Naive thymus-derived CD8-positive, alpha-beta T cell (primary cell): ENCODE data around the gene PAQR8. TPM values are rescaled to one million over a fixed set of nuclear protein-coding genes. Genes with fewer than 3 reads are reported as not detected.

ENCODE experiments used
- ATAC-seq, 2 donors: fragments of 150-1000 bp; cut with Tn5 transposase in 1 of 2; sonication (Bioruptor Pico), chemical (Tn5 transposase) in 1 of 2; 1 replicate in 1 of 2; 2 replicates in 1 of 2; pipeline ENCODE4 v1.10.0; 2021; ENCODE audit warnings: mild to moderate bottlenecking in 2 of 2, moderate library complexity in 2 of 2
- POLR2A ChIA-PET: fragments of 350-600 bp; sonication (Branson Sonifier 250); formaldehyde crosslinking; loops from one replicate; lab custom pipeline; 2021; ENCODE audit warnings: antibody characterized with exemption; lab: Charles Lee
- DNase-seq, 10 donors: peaks; one replicate each; pipeline versions ENCODE4 v3.0.0 to v3.0.0-alpha.2; 2020 to 2022
- H3K27ac Mint-ChIP-seq, 10 donors: one replicate each; pipeline ENCODE4 v1.8.0; 2020 to 2022; ENCODE audit warnings: mild to moderate bottlenecking in 10 of 10, mixed read lengths in 10 of 10, moderate library complexity in 4 of 10, inconsistent platforms in 1 of 10
- H3K27me3 Mint-ChIP-seq, 5 donors: one replicate each; pipeline ENCODE4 v1.8.0; 2021 to 2022; ENCODE audit warnings: mixed read lengths in 5 of 5
- H3K36me3 Mint-ChIP-seq, 3 donors: one replicate each; pipeline ENCODE4 v1.8.0; 2020 to 2022; ENCODE audit warnings: mixed read lengths in 3 of 3, mild to moderate bottlenecking in 2 of 3, inconsistent platforms in 1 of 3
- H3K4me1 Mint-ChIP-seq, 4 donors: one replicate each; pipeline ENCODE4 v1.8.0; 2021 to 2022; ENCODE audit warnings: mixed read lengths in 4 of 4
- H3K4me3 Mint-ChIP-seq, 10 donors: one replicate each; pipeline ENCODE4 v1.8.0; 2020 to 2022; ENCODE audit warnings: mild to moderate bottlenecking in 10 of 10, mixed read lengths in 10 of 10, moderate library complexity in 6 of 10, inconsistent platforms in 1 of 10
- H3K9me3 Mint-ChIP-seq, 9 donors: one replicate each; pipeline ENCODE4 v1.8.0; 2020 to 2022; ENCODE audit warnings: mixed read lengths in 9 of 9, mild to moderate bottlenecking in 3 of 9, inconsistent platforms in 1 of 9, moderate library complexity in 1 of 9
- polyA plus RNA-seq, 3 donors: library from polyadenylated mRNA; unstranded; fragments of 300-500 nt; fragmentation: Illumina TruSeq; gene quantifications; one replicate each; pipeline ENCODE4 v1.2.3, GENCODE V29; 2021
- total RNA-seq, 8 experiments: library from RNA in 2 of 8; stranded (reverse) in 2 of 8; gene quantifications; one replicate each; pipeline ENCODE4 v1.2.3 and lab custom pipeline; 2021 to 2026

PAQR8 gene
- total and polyA plus RNA-seq, 5 experiments from 2014 or later: 14.3 to 35.0 (median 30.6) TPM

GRCh38 chr6:52331793-52332457 lies 30.0 kb upstream of the PAQR8 start:
- H3K27ac Mint-ChIP-seq: peak overlapping the region; percentile 61 to 95 (median 86)
- peak overlapping the region in 8 of 10 donors; percentile 8 to 78 (median 46) for H3K4me3 Mint-ChIP-seq
- H3K27me3 Mint-ChIP-seq: no peaks in the 10 kb centered on the region
- POLR2A ChIA-PET: interaction anchor here (0.5 to 1.8 kb wide), 6 partner anchors 18 to 35 kb away, joined by 3 to 4 read pairs (median 3); no protein-coding TSS in a partner anchor
- peaks cover 36 to 69% (median 51%) of the 10 kb centered on the region in 4 donors for H3K4me1 Mint-ChIP-seq
- H3K9me3 Mint-ChIP-seq: no peaks in the 10 kb centered on the region
- DNase-seq (no peak), ATAC-seq (peak; percentile 26 to 36)
- no peaks in the 10 kb centered on the region for H3K36me3 Mint-ChIP-seq

- peak overlapping the region; percentile 86 to 99 (median 92) for H3K27ac Mint-ChIP-seq
- ATAC-seq (peak; percentile 87 to 91), DNase-seq (peak in 4 of 10 donors; percentile 34 to 67 (median 48))
- POLR2A ChIA-PET: interaction anchor here (0.7 to 5.6 kb wide), 11 partner anchors 12 to 56 kb away, joined by 3 to 36 read pairs (median 4); partner anchors contain the start of genes MCM3 and PAQR8
- no peaks in the 10 kb centered on the region for H3K36me3 Mint-ChIP-seq
- no peaks in the 10 kb centered on the region for H3K9me3 Mint-ChIP-seq
- peak overlapping the region; percentile 23 to 77 (median 74) for H3K4me3 Mint-ChIP-seq
- peaks cover 47 to 78% (median 65%) of the 10 kb centered on the region in 4 donors for H3K4me1 Mint-ChIP-seq
- no peaks in the 10 kb centered on the region for H3K27me3 Mint-ChIP-seq
Observed at GRCh38 chr6:52333840-52334200, 28.1 kb upstream of the PAQR8 start.

GRCh38 chr6:52335576-52335975 lies 26.4 kb upstream of the PAQR8 start:
- DNase-seq (no peak), ATAC-seq (no peak)
- Mint-ChIP-seq H3K27me3 (no peaks in the 10 kb centered on the region), H3K4me3 (peak overlapping the region in 5 of 10 donors; percentile 10 to 47 (median 22)), H3K9me3 (no peaks in the 10 kb centered on the region), H3K4me1 (peaks cover 48 to 72% (median 66%) of the 10 kb centered on the region in 4 donors), H3K27ac (peak overlapping the region; percentile 73 to 99 (median 92)), H3K36me3 (no peaks in the 10 kb centered on the region)
- POLR2A ChIA-PET: interaction anchor here (1.0 to 5.6 kb wide), 6 partner anchors 12 to 65 kb away, joined by 3 to 36 read pairs (median 4); partner anchors contain the start of genes MCM3 and PAQR8

- peak overlapping the region in 7 of 10 donors; percentile 1 to 92 (median 74) for H3K27ac Mint-ChIP-seq
- H3K9me3 Mint-ChIP-seq: no peaks in the 10 kb centered on the region
- POLR2A ChIA-PET: interaction anchor here (1.7 to 5.6 kb wide), 3 partner anchors 14 to 29 kb away, joined by 5 to 36 read pairs (median 11); partner anchors contain the start of gene PAQR8
- ATAC-seq (no peak), DNase-seq (no peak)
- peak overlapping the region in 1 of 10 donors; percentile 12 for H3K4me3 Mint-ChIP-seq
- H3K36me3 Mint-ChIP-seq: no peaks in the 10 kb centered on the region
- peaks cover 49 to 73% (median 67%) of the 10 kb centered on the region in 4 donors for H3K4me1 Mint-ChIP-seq
- no peaks in the 10 kb centered on the region for H3K27me3 Mint-ChIP-seq
Observed at GRCh38 chr6:52336919-52337561, 24.9 kb upstream of the PAQR8 start.

GRCh38 chr6:52337633-52338290 lies 24.2 kb upstream of the PAQR8 start:
- H3K9me3 Mint-ChIP-seq: no peaks in the 10 kb centered on the region
- POLR2A ChIA-PET: interaction anchor here (0.6 to 5.6 kb wide), 4 partner anchors 14 to 29 kb away, joined by 3 to 36 read pairs (median 8); partner anchors contain the start of gene PAQR8
- no peak for DNase-seq

GRCh38 chr6:52340603-52340880 lies 21.4 kb upstream of the PAQR8 start:
- Mint-ChIP-seq H3K4me1 (peaks cover 33 to 51% (median 45%) of the 10 kb centered on the region in 4 donors), H3K4me3 (no peak overlapping the region), H3K27ac (no peak overlapping the region), H3K9me3 (no peaks in the 10 kb centered on the region), H3K27me3 (no peaks in the 10 kb centered on the region), H3K36me3 (no peaks in the 10 kb centered on the region)
- ATAC-seq (no peak), DNase-seq (no peak)
- POLR2A ChIA-PET: interaction anchor here (1.0 to 1.4 kb wide), 2 partner anchors 33 to 57 kb away, joined by 3 read pairs; no protein-coding TSS in a partner anchor

More at GRCh38 chr6:52337633-52338290, 24.2 kb upstream of the PAQR8 start:
- H3K4me3 Mint-ChIP-seq: peak overlapping the region in 2 of 10 donors; percentile 3 to 47
- peaks cover 46 to 71% (median 64%) of the 10 kb centered on the region in 4 donors for H3K4me1 Mint-ChIP-seq
- H3K27me3 Mint-ChIP-seq: no peaks in the 10 kb centered on the region
- no peak for ATAC-seq
- H3K27ac Mint-ChIP-seq: peak overlapping the region in 7 of 10 donors; percentile 1 to 92 (median 61)
- H3K36me3 Mint-ChIP-seq: no peaks in the 10 kb centered on the region

GRCh38 chr6:52341561-52342260 lies 20.2 kb upstream of the PAQR8 start:
- POLR2A ChIA-PET: interaction anchor here (0.6 to 0.9 kb wide), 2 partner anchors 9 kb away, joined by 3 read pairs; no protein-coding TSS in a partner anchor
- DNase-seq (peak in 1 of 10 donors; percentile 3), ATAC-seq (peak in 1 of 2 donors; percentile 42)
- peak overlapping the region in 6 of 10 donors; percentile 14 to 70 (median 34) for H3K4me3 Mint-ChIP-seq
- peak overlapping the region in 7 of 10 donors; percentile 5 to 72 (median 33) for H3K27ac Mint-ChIP-seq
- H3K27me3 Mint-ChIP-seq: no peaks in the 10 kb centered on the region
- peaks cover 26 to 40% (median 35%) of the 10 kb centered on the region in 4 donors for H3K4me1 Mint-ChIP-seq
- H3K9me3 Mint-ChIP-seq: no peaks in the 10 kb centered on the region
- H3K36me3 Mint-ChIP-seq: no peaks in the 10 kb centered on the region

- Mint-ChIP-seq H3K36me3 (no peaks in the 10 kb centered on the region), H3K4me1 (peaks cover 17 to 26% (median 21%) of the 10 kb centered on the region in 4 donors), H3K27ac (peak overlapping the region in 3 of 10 donors; percentile 7 to 69 (median 16)), H3K27me3 (no peaks in the 10 kb centered on the region), H3K4me3 (no peak overlapping the region), H3K9me3 (no peaks in the 10 kb centered on the region)
- ATAC-seq (no peak), DNase-seq (no peak)
- POLR2A ChIA-PET: interaction anchor here (1.0 kb wide), 3 partner anchors 11 to 60 kb away, joined by 3 to 4 read pairs (median 4); partner anchors contain the start of genes MCM3 and PAQR8
Observed at GRCh38 chr6:52345311-52345710, 16.6 kb upstream of the PAQR8 start.

GRCh38 chr6:52346503-52346902 lies 15.4 kb upstream of the PAQR8 start:
- Mint-ChIP-seq H3K27me3 (no peaks in the 10 kb centered on the region), H3K4me1 (peaks cover 24 to 37% (median 27%) of the 10 kb centered on the region in 4 donors), H3K27ac (peak overlapping the region in 2 of 10 donors; percentile 7 to 23), H3K4me3 (no peak overlapping the region), H3K36me3 (no peaks in the 10 kb centered on the region), H3K9me3 (no peaks in the 10 kb centered on the region)
- POLR2A ChIA-PET: interaction anchor here (1.0 kb wide), 1 partner anchor 15 kb away, joined by 4 read pairs; the partner anchor contains the start of gene PAQR8
- ATAC-seq (no peak), DNase-seq (no peak)

- Mint-ChIP-seq H3K27me3 (no peaks in the 10 kb centered on the region), H3K9me3 (no peaks in the 10 kb centered on the region), H3K4me1 (peaks cover 26 to 38% (median 30%) of the 10 kb centered on the region in 4 donors), H3K4me3 (no peak overlapping the region), H3K36me3 (no peaks in the 10 kb centered on the region), H3K27ac (peak overlapping the region in 3 of 10 donors; percentile 0 to 17 (median 2))
- no peak for DNase-seq
- no peak for ATAC-seq
- POLR2A ChIA-PET: interaction anchor here (0.8 to 1.2 kb wide), 3 partner anchors 12 to 34 kb away, joined by 3 to 4 read pairs (median 3); partner anchors contain the start of gene PAQR8
Observed at GRCh38 chr6:52347818-52348217, 14.1 kb upstream of the PAQR8 start.

GRCh38 chr6:52351879-52352238 lies 10.1 kb upstream of the PAQR8 start:
- H3K9me3 Mint-ChIP-seq: no peaks in the 10 kb centered on the region

More at GRCh38 chr6:52351879-52352238, 10.1 kb upstream of the PAQR8 start:
- POLR2A ChIA-PET: interaction anchor here (0.8 to 1.9 kb wide), 8 partner anchors 8 to 46 kb away, joined by 3 to 7 read pairs (median 3); partner anchors contain the start of gene PAQR8
- Mint-ChIP-seq H3K36me3 (no peaks in the 10 kb centered on the region), H3K4me1 (peaks cover 23 to 34% (median 28%) of the 10 kb centered on the region in 4 donors), H3K27me3 (no peaks in the 10 kb centered on the region), H3K27ac (peak overlapping the region in 3 of 10 donors; percentile 11 to 66 (median 54)), H3K4me3 (no peak overlapping the region)
- no peak for ATAC-seq
- no peak for DNase-seq
